LNCAP (cell line): ENCODE data around the gene POP5.

ENCODE experiments used
- TF ChIP-seq, protein P1 (sequence below): fragments of 450-650 bp; IDR thresholded peaks from 2 replicates; pipeline ENCODE4 v1.5.1; 2017; ENCODE audit warnings: mild to moderate bottlenecking

Gene POP5

DNA sequence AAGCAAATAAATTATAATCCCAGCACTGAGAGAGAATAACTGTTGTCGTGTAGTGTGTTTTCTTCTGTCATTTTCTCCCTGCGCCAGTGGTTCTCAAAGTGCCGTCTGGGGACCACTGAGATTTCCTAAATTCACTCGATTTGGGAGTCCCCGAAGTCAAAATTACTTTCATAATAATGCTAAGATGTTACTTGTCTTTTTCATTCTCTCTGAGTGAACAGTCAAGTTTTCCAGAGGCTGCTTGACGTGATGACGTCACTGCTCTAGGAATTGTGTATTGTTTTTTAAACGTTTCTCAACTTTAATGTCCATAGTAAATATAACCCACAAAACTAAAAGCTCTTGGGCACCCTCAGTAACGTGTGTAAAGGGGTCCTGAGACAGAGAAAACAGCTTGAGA, 796 bp upstream of the POP5 start:
- TF ChIP-seq, protein P1, sequence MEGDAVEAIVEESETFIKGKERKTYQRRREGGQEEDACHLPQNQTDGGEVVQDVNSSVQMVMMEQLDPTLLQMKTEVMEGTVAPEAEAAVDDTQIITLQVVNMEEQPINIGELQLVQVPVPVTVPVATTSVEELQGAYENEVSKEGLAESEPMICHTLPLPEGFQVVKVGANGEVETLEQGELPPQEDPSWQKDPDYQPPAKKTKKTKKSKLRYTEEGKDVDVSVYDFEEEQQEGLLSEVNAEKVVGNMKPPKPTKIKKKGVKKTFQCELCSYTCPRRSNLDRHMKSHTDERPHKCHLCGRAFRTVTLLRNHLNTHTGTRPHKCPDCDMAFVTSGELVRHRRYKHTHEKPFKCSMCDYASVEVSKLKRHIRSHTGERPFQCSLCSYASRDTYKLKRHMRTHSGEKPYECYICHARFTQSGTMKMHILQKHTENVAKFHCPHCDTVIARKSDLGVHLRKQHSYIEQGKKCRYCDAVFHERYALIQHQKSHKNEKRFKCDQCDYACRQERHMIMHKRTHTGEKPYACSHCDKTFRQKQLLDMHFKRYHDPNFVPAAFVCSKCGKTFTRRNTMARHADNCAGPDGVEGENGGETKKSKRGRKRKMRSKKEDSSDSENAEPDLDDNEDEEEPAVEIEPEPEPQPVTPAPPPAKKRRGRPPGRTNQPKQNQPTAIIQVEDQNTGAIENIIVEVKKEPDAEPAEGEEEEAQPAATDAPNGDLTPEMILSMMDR: no peak

- TF ChIP-seq, protein P1: no peak
Observed at GRCh38 chr12:120579179-120579578, 2.0 kb downstream of the POP5 start.

DNA sequence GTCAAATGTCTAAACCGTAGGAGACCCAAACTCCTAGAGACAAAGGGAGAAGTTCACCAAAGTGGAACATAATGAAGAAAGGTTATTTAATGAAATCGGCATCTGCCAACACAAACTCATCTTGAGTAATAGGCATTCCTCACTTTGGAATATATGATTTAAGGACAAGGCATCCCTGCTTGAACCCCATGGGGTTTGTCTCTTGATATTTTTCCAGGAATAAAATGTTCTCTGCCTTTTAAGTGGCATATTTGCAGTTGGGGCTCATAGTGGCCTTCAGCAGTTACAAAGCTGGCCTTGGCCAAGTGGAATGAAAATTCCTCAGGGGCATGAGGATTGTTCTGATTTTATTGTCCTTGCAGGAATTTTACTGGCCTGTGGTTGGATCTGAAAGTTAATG, 7.1 kb downstream of the POP5 start:
- TF ChIP-seq, protein P1: no peak

GRCh38 chr12:120573560-120573959, 7.6 kb downstream of the POP5 start:
- TF ChIP-seq, protein P1: no peak

DNA sequence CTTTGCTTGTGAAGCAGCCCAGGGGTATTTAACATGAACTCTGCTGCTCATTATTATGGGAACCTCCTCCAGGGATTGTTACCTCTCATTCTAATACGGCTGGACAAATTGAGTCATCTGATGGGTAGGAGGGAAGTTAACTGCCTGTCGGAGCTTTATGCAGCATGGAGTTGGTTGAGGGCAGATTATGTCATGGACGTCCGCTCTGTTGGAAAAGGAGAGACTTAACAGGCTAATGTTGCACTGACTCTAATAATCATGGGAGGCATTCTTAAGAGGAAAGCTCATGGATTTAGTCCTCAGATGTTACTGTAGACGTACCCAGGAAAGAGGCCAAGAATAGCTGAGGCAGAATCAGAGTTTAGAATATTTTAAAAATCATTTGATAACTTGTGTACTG, 9.9 kb downstream of the POP5 start:
- TF ChIP-seq, protein P1: no peak

GRCh38 chr12:120563495-120563894, 17.7 kb downstream of the POP5 start:
- TF ChIP-seq, protein P1: no peak

- TF ChIP-seq, protein P1: no peak
Observed at GRCh38 chr12:120562906-120563305, 18.3 kb downstream of the POP5 start.

- TF ChIP-seq, protein P1: no peak
Observed at GRCh38 chr12:120557589-120557988, 23.6 kb downstream of the POP5 start.
